ENCODE results near the gene RAP1GDS1.

GRCh38 chr4:98289375-98289774 lies 28.2 kb downstream of the RAP1GDS1 start:
- TF ChIP-seq CTCF (IDR thresholded peaks at IDR 0.05 in 4 of 5, conservative IDR thresholded peaks at IDR 0.05 in 1 of 5), result no peak
- TF ChIP-seq POLR2A (IDR thresholded peaks at IDR 0.05), result no peak
